IgD-negative memory B cell (primary cell): ENCODE results near the gene TANC2. TPM values are rescaled to one million over a fixed set of nuclear protein-coding genes. Genes with fewer than 3 reads are reported as not detected.
"Not testable (repeated sequence)": the region's sequence is repeated elsewhere in the genome, so short reads cannot be mapped to it uniquely, and the experiment has no call there.

Experiments used
- H3K27ac Mint-ChIP-seq, 3 donors: one replicate each; pipeline ENCODE4 v1.8.0; 2020 to 2022; ENCODE audit warnings: mild to moderate bottlenecking in 3 of 3, mixed read lengths in 3 of 3, moderate library complexity in 1 of 3
- H3K27me3 Mint-ChIP-seq: one replicate; pipeline ENCODE4 v1.8.0; 2021; ENCODE audit warnings: mixed read lengths
- H3K36me3 Mint-ChIP-seq: one replicate; pipeline ENCODE4 v1.8.0; 2020; ENCODE audit warnings: mild to moderate bottlenecking, mixed read lengths
- H3K4me1 Mint-ChIP-seq, 3 donors: one replicate each; pipeline ENCODE4 v1.8.0; 2020 to 2022; ENCODE audit warnings: mixed read lengths in 3 of 3, mild to moderate bottlenecking in 1 of 3
- H3K4me3 Mint-ChIP-seq, 4 donors: one replicate each; pipeline ENCODE4 v1.8.0; 2020 to 2022; ENCODE audit warnings: mild to moderate bottlenecking in 4 of 4, mixed read lengths in 4 of 4, moderate library complexity in 3 of 4
- H3K9me3 Mint-ChIP-seq, 3 donors: one replicate each; pipeline ENCODE4 v1.8.0; 2020 to 2021; ENCODE audit warnings: mixed read lengths in 3 of 3, mild to moderate bottlenecking in 1 of 3
- polyA plus RNA-seq: library from polyadenylated mRNA; unstranded; fragments of 300-500 nt; fragmentation: Illumina TruSeq; gene quantifications from one replicate; pipeline ENCODE4 v1.2.3, GENCODE V29; 2021

The TANC2 gene
- polyA plus RNA-seq, 1 donor from 2014 or later: 0.85 TPM

- no peak overlapping the region for H3K4me3 Mint-ChIP-seq
- H3K4me1 Mint-ChIP-seq: no peaks in the 10 kb centered on the region
- H3K27ac Mint-ChIP-seq: no peak overlapping the region
- peaks cover 0 to 8% (median 1%) of the 10 kb centered on the region in 3 donors for H3K9me3 Mint-ChIP-seq
- H3K27me3 Mint-ChIP-seq: peaks cover 4% of the 10 kb centered on the region
- H3K36me3 Mint-ChIP-seq: peaks cover 4% of the 10 kb centered on the region
Observed at GRCh38 chr17:62975206-62975605, 9.2 kb downstream of the TANC2 start.

GRCh38 chr17:62976643-62977231 lies 10.7 kb downstream of the TANC2 start:
- not testable (repeated sequence) for H3K4me1 Mint-ChIP-seq, H3K9me3 Mint-ChIP-seq, H3K36me3 Mint-ChIP-seq, H3K4me3 Mint-ChIP-seq, H3K27ac Mint-ChIP-seq, H3K27me3 Mint-ChIP-seq

DNA sequence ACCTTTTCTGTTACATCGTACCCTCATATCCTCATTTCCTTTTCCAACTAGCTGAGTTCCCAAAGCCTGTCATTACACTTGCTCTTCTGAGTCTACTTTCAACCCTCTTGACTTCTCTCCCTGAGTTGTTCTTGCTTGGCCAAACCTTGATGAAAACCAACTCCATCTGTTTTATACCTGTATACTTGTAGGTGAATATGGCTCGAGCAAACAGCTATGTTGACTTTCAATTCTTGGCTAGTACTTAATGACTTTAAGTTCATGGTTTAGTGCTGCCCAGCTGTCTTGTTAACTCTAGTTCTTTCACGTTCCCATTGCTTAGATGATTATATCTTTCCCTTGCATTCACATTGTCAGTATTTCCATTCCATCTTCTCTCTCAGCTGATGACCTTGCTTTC lies 14.8 kb downstream of the TANC2 start:
- no peaks in the 10 kb centered on the region for H3K4me1 Mint-ChIP-seq
- peaks cover 10% of the 10 kb centered on the region for H3K36me3 Mint-ChIP-seq
- H3K27me3 Mint-ChIP-seq: peaks cover 2% of the 10 kb centered on the region
- no peak overlapping the region for H3K4me3 Mint-ChIP-seq
- no peak overlapping the region for H3K27ac Mint-ChIP-seq
- H3K9me3 Mint-ChIP-seq: peaks cover 2 to 32% (median 15%) of the 10 kb centered on the region in 3 donors

GRCh38 chr17:62981933-62982332 lies 15.9 kb downstream of the TANC2 start:
- Mint-ChIP-seq H3K4me3 (no peak overlapping the region), H3K4me1 (no peaks in the 10 kb centered on the region)

DNA sequence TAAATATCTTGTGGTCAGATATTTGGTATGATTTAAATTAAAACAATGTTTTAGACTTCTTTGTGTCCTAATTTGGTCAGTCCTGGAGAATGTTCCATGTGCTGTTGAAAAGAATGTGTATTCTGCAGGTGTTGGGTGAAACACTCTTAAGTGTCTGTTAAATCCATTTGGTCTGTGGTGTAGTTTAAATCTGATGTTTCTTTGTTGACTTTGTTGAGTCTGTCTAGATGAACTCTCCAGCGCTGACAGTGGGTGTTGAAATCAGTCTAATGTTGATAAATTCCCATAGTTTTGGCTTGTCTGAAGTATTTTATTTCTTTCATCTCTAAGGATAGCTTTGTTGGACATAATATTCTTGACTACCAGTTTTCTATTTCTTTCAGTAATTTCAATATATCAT lies 18.8 kb downstream of the TANC2 start:
- no peak overlapping the region for H3K27ac Mint-ChIP-seq
- H3K36me3 Mint-ChIP-seq: peaks cover 8% of the 10 kb centered on the region
- no peak overlapping the region for H3K4me3 Mint-ChIP-seq
- no peaks in the 10 kb centered on the region for H3K4me1 Mint-ChIP-seq
- peaks cover 3% of the 10 kb centered on the region for H3K27me3 Mint-ChIP-seq
- H3K9me3 Mint-ChIP-seq: peaks cover 2 to 29% (median 15%) of the 10 kb centered on the region in 3 donors

More at GRCh38 chr17:62981933-62982332, 15.9 kb downstream of the TANC2 start:
- no peak overlapping the region for H3K27ac Mint-ChIP-seq
- peaks cover 2% of the 10 kb centered on the region for H3K27me3 Mint-ChIP-seq
- H3K36me3 Mint-ChIP-seq: peaks cover 8% of the 10 kb centered on the region
- H3K9me3 Mint-ChIP-seq: peaks cover 2 to 37% (median 16%) of the 10 kb centered on the region in 3 donors

DNA sequence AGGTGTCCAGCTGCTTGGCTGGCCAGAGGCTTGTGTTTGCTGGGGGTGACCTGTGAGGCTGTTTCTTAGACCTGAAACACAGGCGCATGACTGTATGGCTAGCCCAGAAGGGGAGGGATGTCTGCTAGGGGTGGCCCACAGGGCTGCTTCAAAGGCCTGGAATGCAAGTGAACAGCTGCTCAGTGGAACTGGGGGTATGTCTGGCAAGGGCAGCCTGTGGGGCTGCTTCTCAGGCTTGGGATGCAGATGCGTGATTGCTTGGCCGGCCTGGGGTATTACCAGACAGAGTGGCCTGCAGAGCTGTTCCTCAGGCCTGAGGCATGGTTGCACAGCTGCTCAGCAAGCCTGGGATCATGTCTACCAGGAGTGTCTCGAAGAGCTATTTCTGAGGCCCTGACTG lies 20.5 kb downstream of the TANC2 start:
- Mint-ChIP-seq H3K4me3 (no peak overlapping the region), H3K27ac (no peak overlapping the region), H3K9me3 (peaks cover 2 to 29% (median 15%) of the 10 kb centered on the region in 3 donors), H3K27me3 (peaks cover 3% of the 10 kb centered on the region), H3K36me3 (peaks cover 12% of the 10 kb centered on the region), H3K4me1 (no peaks in the 10 kb centered on the region)

DNA sequence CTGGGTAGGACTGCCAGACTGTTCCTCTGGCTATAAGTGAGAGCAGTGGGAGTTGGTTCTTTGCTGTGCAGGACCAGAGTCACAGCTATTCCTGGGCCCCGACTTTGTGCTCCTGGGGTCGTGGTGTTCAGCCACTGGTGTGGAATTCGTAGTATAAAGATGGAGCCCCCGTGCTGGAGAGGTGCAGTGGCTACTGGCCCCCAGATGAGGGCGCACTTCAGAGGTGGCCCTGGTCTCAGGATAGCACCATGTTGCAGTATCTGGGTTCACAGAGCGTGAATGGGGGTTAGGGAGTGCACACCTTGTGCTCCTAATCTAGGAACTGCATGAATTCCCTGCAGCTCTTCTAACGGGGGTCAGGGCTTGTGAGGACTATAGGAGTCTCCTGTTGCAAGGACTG lies 21.1 kb downstream of the TANC2 start:
- H3K27ac Mint-ChIP-seq: no peak overlapping the region
- H3K36me3 Mint-ChIP-seq: peaks cover 12% of the 10 kb centered on the region
- H3K9me3 Mint-ChIP-seq: peaks cover 2 to 29% (median 15%) of the 10 kb centered on the region in 3 donors
- H3K4me3 Mint-ChIP-seq: no peak overlapping the region
- H3K27me3 Mint-ChIP-seq: peaks cover 3% of the 10 kb centered on the region
- no peaks in the 10 kb centered on the region for H3K4me1 Mint-ChIP-seq

DNA sequence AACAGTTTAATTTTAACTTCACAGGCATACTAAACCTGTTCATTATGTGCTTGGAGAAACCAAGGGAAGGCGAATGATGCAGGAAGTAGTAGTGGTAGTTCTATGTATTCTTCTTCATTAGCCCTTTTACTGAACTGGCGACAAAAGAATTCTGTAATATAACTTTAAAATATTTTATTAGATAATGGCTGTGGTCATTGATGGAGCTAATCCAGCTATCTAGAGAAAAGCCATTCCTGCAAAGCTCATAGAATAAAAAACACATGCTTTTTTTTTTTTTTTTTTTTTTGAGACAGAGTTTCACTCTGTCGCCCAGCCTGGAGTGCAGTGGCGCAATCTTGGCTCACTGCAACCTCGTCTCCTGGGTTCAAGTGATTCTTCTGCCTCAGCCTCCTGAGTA lies 23.5 kb downstream of the TANC2 start:
- Mint-ChIP-seq H3K27ac (no peak overlapping the region), H3K4me1 (peaks cover 0 to 1% (median 0%) of the 10 kb centered on the region in 3 donors), H3K27me3 (peaks cover 3% of the 10 kb centered on the region), H3K4me3 (no peak overlapping the region), H3K9me3 (peaks cover 0 to 17% (median 10%) of the 10 kb centered on the region in 3 donors), H3K36me3 (peaks cover 9% of the 10 kb centered on the region)

DNA sequence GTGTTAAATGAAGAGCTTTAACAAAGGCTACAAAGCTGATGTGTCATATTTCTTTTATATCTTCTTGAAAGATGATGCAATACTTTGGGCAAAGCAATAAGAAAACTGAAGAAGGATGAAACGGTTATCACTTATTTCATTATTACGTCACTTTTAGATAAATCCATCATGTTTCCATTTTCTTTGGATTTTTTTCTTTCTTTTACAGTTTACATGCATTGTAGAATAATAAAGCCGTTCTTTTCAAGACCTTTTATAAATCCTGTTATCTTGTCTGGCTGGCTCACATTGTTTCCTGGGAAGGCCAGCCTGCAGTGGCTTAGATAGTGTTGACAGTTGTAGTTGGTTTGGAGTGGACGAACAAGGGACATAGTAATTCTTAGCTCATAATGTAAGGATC lies 28.9 kb downstream of the TANC2 start:
- Mint-ChIP-seq H3K4me3 (no peak overlapping the region), H3K9me3 (no peaks in the 10 kb centered on the region), H3K27me3 (no peaks in the 10 kb centered on the region), H3K4me1 (peaks cover 0 to 4% (median 1%) of the 10 kb centered on the region in 3 donors), H3K27ac (no peak overlapping the region), H3K36me3 (peaks cover 4% of the 10 kb centered on the region)

DNA sequence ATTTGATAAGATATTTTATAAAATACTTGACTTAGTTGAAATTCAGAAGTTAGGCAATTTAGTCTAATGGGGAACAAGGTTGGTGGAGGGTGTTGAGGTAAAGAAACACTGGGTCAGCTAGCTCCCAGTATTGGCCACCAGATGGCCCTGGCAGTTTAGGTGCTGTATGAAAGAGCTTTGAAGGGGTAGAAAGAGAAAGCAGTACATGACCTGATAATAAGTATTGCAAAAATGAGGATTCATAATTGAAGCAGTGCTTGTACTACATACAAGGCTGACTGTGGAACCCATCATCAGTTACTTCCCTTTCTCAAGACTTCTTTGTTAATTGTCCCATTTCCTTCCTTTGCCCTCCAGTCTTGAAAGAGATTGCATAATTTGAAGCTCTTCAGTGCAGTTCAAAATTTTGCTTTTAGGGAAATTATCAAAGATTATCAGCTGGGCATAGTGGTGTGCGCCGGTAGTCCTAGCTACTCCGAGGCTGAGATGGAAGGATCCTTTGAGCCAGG lies 29.4 kb downstream of the TANC2 start:
- Mint-ChIP-seq H3K27ac (no peak overlapping the region), H3K4me1 (peaks cover 0 to 4% (median 1%) of the 10 kb centered on the region in 3 donors), H3K4me3 (no peak overlapping the region), H3K36me3 (peaks cover 3% of the 10 kb centered on the region), H3K27me3 (no peaks in the 10 kb centered on the region), H3K9me3 (no peaks in the 10 kb centered on the region)

- Mint-ChIP-seq H3K4me1 (peaks cover 0 to 4% (median 1%) of the 10 kb centered on the region in 3 donors), H3K9me3 (no peaks in the 10 kb centered on the region), H3K27ac (no peak overlapping the region)
Observed at GRCh38 chr17:62996221-62996620, 30.2 kb downstream of the TANC2 start.

GRCh38 chr17:62998166-62998565 lies 32.1 kb downstream of the TANC2 start:
- Mint-ChIP-seq H3K27me3 (no peaks in the 10 kb centered on the region), H3K27ac (no peak overlapping the region), H3K9me3 (no peaks in the 10 kb centered on the region), H3K4me1 (peaks cover 0 to 4% (median 0%) of the 10 kb centered on the region in 3 donors), H3K4me3 (no peak overlapping the region), H3K36me3 (no peaks in the 10 kb centered on the region)

More at GRCh38 chr17:62996221-62996620, 30.2 kb downstream of the TANC2 start:
- H3K27me3 Mint-ChIP-seq: no peaks in the 10 kb centered on the region
- no peaks in the 10 kb centered on the region for H3K36me3 Mint-ChIP-seq
- no peak overlapping the region for H3K4me3 Mint-ChIP-seq

- Mint-ChIP-seq H3K27me3 (no peaks in the 10 kb centered on the region), H3K4me1 (peaks cover 0 to 4% (median 0%) of the 10 kb centered on the region in 3 donors), H3K36me3 (no peaks in the 10 kb centered on the region), H3K27ac (no peak overlapping the region), H3K9me3 (no peaks in the 10 kb centered on the region), H3K4me3 (peak overlapping the region in 1 of 4 donors; percentile 2)
Observed at GRCh38 chr17:62998665-62999393, 32.8 kb downstream of the TANC2 start.

- Mint-ChIP-seq H3K27ac (no peak overlapping the region), H3K9me3 (no peaks in the 10 kb centered on the region), H3K27me3 (no peaks in the 10 kb centered on the region), H3K36me3 (no peaks in the 10 kb centered on the region), H3K4me3 (no peak overlapping the region), H3K4me1 (peaks cover 0 to 4% (median under 1%) of the 10 kb centered on the region in 3 donors)
Observed at GRCh38 chr17:62999736-63000135, 33.7 kb downstream of the TANC2 start.

- Mint-ChIP-seq H3K9me3 (no peaks in the 10 kb centered on the region), H3K36me3 (no peaks in the 10 kb centered on the region), H3K4me3 (no peak overlapping the region), H3K4me1 (peaks cover 0 to 1% (median 0%) of the 10 kb centered on the region in 3 donors), H3K27me3 (no peaks in the 10 kb centered on the region), H3K27ac (no peak overlapping the region)
Observed at GRCh38 chr17:63001689-63002394, 35.8 kb downstream of the TANC2 start.
